ENCODE results near the gene TNFSF12.

DNA sequence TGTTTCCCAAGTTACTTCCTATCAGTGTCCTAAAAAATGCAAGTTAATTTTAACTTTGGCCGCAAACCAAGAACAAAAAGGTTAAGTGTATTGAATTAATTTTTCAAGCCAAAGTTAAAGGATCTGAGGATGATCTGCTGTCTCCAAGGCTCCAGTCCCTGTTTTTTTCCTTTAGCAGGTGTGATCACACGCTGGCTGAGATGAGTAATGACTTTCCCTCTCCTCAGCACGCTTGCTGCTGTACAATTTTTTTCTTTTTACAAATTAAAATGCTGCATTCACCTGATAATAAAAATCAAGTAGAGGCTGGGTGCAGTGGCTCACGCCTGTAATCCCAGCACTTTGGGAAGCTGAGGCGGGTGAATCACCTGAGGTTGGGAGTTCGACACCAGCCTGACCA lies 3.9 kb upstream of the TNFSF12 start:
- TF ChIP-seq CTCF (IDR thresholded peaks at IDR 0.05) (no peak), E2F4 (CRISPR knock-in tag; IDR thresholded peaks at IDR 0.05; ENCODE audit: borderline replicate concordance, low read depth) (no peak), TEAD4 (CRISPR knock-in tag; IDR thresholded peaks at IDR 0.05) (no peak), IRF2 (CRISPR knock-in tag; IDR thresholded peaks at IDR 0.05; ENCODE audit: borderline replicate concordance, low read depth) (no peak)
- TF ChIP-seq, protein P1, sequence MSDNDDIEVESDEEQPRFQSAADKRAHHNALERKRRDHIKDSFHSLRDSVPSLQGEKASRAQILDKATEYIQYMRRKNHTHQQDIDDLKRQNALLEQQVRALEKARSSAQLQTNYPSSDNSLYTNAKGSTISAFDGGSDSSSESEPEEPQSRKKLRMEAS (CRISPR knock-in tag; IDR thresholded peaks at IDR 0.05) = no peak

Measured in WTC11 (cell line).